ENCODE data around the gene FBXO22.
A peak's percentile ranks its signal among the peaks of the same experiment; 100 is the strongest.
"Not testable (repeated sequence)": the region's sequence is repeated elsewhere in the genome, so short reads cannot be mapped to it uniquely, and the experiment has no call there.

The FBXO22 gene

GRCh38 chr15:75867449-75867848, 36.2 kb upstream of the FBXO22 start:
- DNase-seq (ENCODE audit: extremely low read depth, low read depth), result no peak
- TF ChIP-seq CTCF (IDR thresholded peaks at IDR 0.05; ENCODE audit: low read depth, low read length), result no peak

- no peak for DNase-seq (ENCODE audit: extremely low read depth, low read depth)
- TF ChIP-seq CTCF (IDR thresholded peaks at IDR 0.05; ENCODE audit: low read depth, low read length), result no peak
Measured at GRCh38 chr15:75868019-75868418, 35.7 kb upstream of the FBXO22 start.

GRCh38 chr15:75869446-75869845, 34.2 kb upstream of the FBXO22 start:
- TF ChIP-seq CTCF (IDR thresholded peaks at IDR 0.05; ENCODE audit: low read depth, low read length), result no peak
- DNase-seq (ENCODE audit: extremely low read depth, low read depth), result no peak

GRCh38 chr15:75871589-75871988, 32.1 kb upstream of the FBXO22 start:
- not testable (repeated sequence) for DNase-seq (ENCODE audit: extremely low read depth, low read depth)

- no peak for DNase-seq (ENCODE audit: extremely low read depth, low read depth)
- no peak for TF ChIP-seq CTCF (IDR thresholded peaks at IDR 0.05; ENCODE audit: low read depth, low read length)
Measured at GRCh38 chr15:75872403-75872990, 31.2 kb upstream of the FBXO22 start.

DNA sequence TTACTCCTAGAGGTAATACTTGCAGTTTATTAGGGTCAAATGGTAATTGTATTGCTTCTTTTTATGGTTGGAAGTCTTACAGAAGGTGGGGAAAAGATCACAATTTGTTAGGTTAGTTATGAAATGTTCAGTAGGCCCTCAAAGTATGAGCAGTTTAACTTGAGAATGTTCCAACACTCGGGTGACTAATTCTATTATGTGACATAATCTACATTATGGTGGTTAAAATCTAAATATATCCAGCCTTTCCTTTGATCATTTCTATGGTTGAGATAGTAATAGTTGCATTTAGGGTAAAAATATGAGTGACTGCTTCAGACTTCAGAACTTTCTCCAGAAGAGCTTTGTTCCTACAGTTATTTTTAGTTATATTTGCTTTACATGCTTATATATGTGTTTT, 19.6 kb upstream of the FBXO22 start:
- TF ChIP-seq CTCF (IDR thresholded peaks at IDR 0.05; ENCODE audit: low read depth, low read length), result no peak
- no peak for DNase-seq (ENCODE audit: extremely low read depth, low read depth)

DNA sequence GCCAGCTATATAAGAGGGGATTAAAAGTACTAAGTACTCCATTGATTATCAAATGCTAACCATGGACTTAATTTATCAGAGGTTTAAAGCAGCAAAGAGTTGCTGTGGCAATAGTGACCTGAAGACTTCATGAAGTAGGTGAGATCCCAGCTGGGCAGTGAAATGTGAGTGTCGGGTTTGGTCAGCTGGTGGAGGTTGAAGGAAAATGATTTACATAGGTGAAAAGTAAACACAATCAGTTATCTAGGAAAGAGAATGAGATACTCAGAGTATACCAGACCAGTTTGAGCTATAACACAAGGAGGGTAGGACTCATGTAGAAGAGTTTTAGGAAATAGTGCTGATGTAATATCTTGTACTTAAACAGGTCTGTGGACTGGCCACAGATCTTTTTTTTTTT, 16.5 kb upstream of the FBXO22 start:
- no peak for DNase-seq (ENCODE audit: extremely low read depth, low read depth)
- no peak for TF ChIP-seq CTCF (IDR thresholded peaks at IDR 0.05; ENCODE audit: low read depth, low read length)

DNA sequence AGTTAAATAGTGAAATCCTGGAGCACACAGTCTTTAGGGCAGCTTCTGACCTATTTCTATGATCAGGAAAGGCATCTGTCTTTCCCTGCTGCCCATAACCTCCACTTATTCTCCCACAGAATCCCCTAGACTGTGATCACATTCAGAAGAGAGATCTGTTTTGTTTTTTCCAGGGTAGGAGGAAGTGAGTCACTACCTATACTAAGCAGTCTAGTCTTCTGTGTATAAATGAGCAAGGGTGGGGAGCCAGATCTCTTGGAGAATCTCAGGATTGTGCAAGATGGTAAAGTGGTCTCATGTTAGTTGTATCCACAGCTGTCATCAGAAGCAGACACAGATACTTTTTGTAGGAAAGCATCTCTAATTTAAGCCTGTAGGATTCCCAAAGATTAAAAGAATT, 11.8 kb upstream of the FBXO22 start:
- peak; percentile 52 for DNase-seq (ENCODE audit: extremely low read depth, low read depth)
- TF ChIP-seq CTCF (IDR thresholded peaks at IDR 0.05; ENCODE audit: low read depth, low read length), result no peak

All from AG09319 (cell line).